ENCODE data around the gene CHST15. TPM values are rescaled to one million over a fixed set of nuclear protein-coding genes. Genes with fewer than 3 reads are reported as not detected.

Gene CHST15
- total RNA-seq, 4 donors from 2014 or later: 16.8 to 75.6 (median 26.3) TPM

- no peak for TF ChIP-seq CTCF (IDR thresholded peaks at IDR 0.05; ENCODE audit: low read depth)
Observed at GRCh38 chr10:124066126-124066700, 27.2 kb downstream of the CHST15 start.

- no peak for TF ChIP-seq CTCF (IDR thresholded peaks at IDR 0.05; ENCODE audit: low read depth)
Observed at GRCh38 chr10:124065382-124066125, 27.8 kb downstream of the CHST15 start.

DNA sequence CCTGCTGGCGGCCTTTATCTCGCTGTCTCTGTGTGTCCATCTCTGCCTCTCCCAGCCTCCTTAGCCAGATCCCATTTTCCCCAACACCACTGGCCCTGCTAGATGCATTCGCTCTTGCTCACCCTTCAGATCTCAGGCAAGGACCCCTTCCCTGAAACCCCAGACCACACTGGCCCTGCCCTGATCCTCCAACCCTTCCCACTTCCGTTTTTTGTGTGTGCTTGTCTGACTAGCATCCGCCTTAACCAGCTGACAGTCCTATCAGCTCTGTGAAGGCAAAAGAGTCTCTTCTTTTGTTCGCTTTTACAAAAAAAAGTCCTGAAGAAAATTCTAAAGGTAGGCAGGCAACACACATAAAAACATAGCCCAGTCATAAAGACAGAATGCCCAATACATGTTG, 28.7 kb downstream of the CHST15 start:
- TF ChIP-seq CTCF (IDR thresholded peaks at IDR 0.05; ENCODE audit: low read depth): no peak

GRCh38 chr10:124063750-124064603, 29.4 kb downstream of the CHST15 start:
- TF ChIP-seq CTCF (IDR thresholded peaks at IDR 0.05; ENCODE audit: low read depth): no peak

DNA sequence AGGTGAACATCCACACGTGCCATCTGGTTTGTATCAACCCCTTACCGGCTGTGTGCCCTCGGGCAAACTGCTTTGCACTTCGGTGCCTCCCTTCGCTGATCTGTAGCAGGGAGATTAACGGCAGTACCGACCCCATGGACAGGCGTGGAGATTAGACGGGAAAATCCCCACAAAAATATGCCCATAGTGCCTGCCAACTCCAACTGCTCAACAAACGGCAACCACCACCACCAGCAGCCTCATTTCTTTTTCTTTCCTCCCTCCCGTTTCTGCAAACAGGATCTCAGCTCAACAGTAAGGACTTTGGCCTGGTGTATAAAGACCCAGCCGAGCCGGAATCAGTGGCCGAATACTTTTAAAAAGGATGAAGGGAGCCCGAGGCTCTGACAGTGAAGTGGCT, 31.0 kb downstream of the CHST15 start:
- no peak for TF ChIP-seq CTCF (IDR thresholded peaks at IDR 0.05; ENCODE audit: low read depth)

DNA sequence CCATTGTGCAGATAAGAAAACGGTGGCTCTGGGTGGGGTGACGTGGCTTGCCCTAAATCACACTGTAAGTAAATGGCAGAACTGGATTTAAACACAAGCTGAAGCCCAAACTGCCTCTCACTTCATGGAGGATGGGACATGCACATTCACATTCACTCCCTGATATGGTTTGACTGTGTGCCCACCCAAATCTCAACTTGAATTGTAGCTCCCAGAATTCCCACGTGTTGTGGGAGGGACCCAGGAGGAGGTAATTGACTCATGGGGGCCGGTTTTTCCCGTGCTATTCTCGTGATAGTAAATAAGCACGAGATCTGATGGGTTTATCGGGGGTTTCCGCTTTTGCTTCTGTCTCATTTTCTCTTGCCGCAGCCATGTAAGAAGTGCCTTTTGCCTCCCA, 32.4 kb downstream of the CHST15 start:
- no peak for TF ChIP-seq CTCF (IDR thresholded peaks at IDR 0.05; ENCODE audit: low read depth)

DNA sequence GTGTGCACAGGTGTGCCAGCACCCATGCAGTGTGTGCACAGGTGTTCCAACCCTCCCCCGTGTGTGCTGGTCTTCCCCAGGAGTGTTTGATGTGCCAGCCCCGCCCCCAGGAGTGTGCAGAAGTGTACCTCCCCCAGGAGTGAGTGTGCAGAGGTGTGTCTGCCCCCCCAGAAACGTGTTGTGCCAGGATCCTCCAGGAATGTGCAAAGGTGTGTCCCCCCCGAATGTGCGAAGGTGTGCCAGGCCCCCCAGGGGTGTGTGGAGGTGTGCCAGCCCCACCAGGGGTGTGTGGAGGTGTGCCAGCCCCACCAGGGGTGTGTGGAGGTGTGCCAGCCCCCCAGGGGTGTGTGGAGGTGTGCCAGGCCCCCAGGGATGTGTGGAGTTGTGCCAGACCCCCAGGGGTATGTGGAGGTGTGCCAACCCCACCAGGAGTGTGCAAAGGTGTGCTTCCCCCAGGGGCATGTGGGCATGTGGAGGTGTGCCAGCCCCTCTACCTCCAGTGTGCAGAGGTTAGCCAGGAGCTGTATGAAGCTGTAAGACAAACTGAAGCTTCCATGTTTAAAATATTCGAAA, 33.2 kb downstream of the CHST15 start:
- TF ChIP-seq CTCF (IDR thresholded peaks at IDR 0.05; ENCODE audit: low read depth): no peak

Data from subcutaneous adipose tissue (tissue), 4 donors.